HepG2 (cell line): ENCODE data around the gene CTIF. TPM values are rescaled to one million over a fixed set of nuclear protein-coding genes. Genes with fewer than 3 reads are reported as not detected.

Experiments
- ATF5 ChIP-seq: sonication (generic); formaldehyde crosslinking; IDR thresholded peaks from 2 replicates; pipeline ENCODE4 v1.4.0; 2020; ENCODE audit warnings: mild to moderate bottlenecking, low read depth, missing genetic modification reagents
- KLF16 ChIP-seq, 2 experiments: sonication (generic) in 1 of 2; formaldehyde crosslinking in 1 of 2; IDR thresholded peaks; 2 replicates each; pipeline versions ENCODE4 v1.6.1 to v1.8.0; 2016 to 2023; ENCODE audit warnings: missing genetic modification reagents in 2 of 2, missing compliant biosample characterization in 1 of 2
- PITX1 ChIP-seq: sonication (generic); formaldehyde crosslinking; IDR thresholded peaks from 2 replicates; pipeline ENCODE4 v1.5.1; 2020; ENCODE audit warnings: mild to moderate bottlenecking, missing genetic modification reagents
- SIX4 ChIP-seq: sonication (generic); formaldehyde crosslinking; IDR thresholded peaks from 2 replicates; pipeline ENCODE4 v1.4.0; 2020; ENCODE audit warnings: missing genetic modification reagents
- SMYD3 ChIP-seq: sonication (generic); formaldehyde crosslinking; IDR thresholded peaks from 2 replicates; pipeline ENCODE4 v1.8.1; 2023; ENCODE audit warnings: mild to moderate bottlenecking, missing genetic modification reagents
- SNAI1 ChIP-seq: sonication (generic); formaldehyde crosslinking; IDR thresholded peaks from 2 replicates; pipeline ENCODE4 v1.5.0; 2020; ENCODE audit warnings: mild to moderate bottlenecking, missing genetic modification reagents, borderline replicate concordance
- TBL1XR1 ChIP-seq: fragments of 150-350 bp; IDR thresholded peaks from 2 replicates; pipeline ENCODE4 v1.6.1; 2014; ENCODE audit warnings: borderline replicate concordance, low read length; ENCODE audit not compliant: partially characterized antibody
- YEATS2 ChIP-seq: sonication (generic); formaldehyde crosslinking; IDR thresholded peaks from 2 replicates; pipeline ENCODE4 v1.4.0; 2020; ENCODE audit warnings: missing genetic modification reagents, borderline replicate concordance
- ZNF776 ChIP-seq: sonication (generic); formaldehyde crosslinking; IDR thresholded peaks from 2 replicates; pipeline ENCODE4 v1.4.0; 2020; ENCODE audit warnings: mild to moderate bottlenecking, missing genetic modification reagents
- ZUFSP ChIP-seq: sonication (generic); formaldehyde crosslinking; IDR thresholded peaks from 2 replicates; pipeline ENCODE4 v1.9.0; 2021; ENCODE audit warnings: missing genetic modification reagents, mild to moderate bottlenecking, borderline replicate concordance
- polyA plus RNA-seq, 8 experiments: library from polyadenylated mRNA; depleted of rRNA in 3 of 8; stranded (reverse) in 7 of 8; unstranded in 1 of 8; fragments of >200 nt; fragmentation: Illumina TruSeq in 4 of 8; extraction: Trizol in 4 of 8; gene quantifications; 2 replicates each; pipeline versions ENCODE4 v1.2.1 to v1.2.3, GENCODE V29; 2011 to 2016; ENCODE audit warnings: low read depth in 4 of 8, missing spikeins in 1 of 8, mixed read lengths in 1 of 8; ENCODE audit not compliant: insufficient read depth in 1 of 8
- total RNA-seq, 5 experiments: library from RNA; depleted of rRNA; stranded (reverse); fragments of >200 nt; fragmentation: Illumina TruSeq; extraction: Trizol; gene quantifications; 2 replicates each; pipeline ENCODE4 v1.2.3, GENCODE V29; 2016; ENCODE audit warnings: low read depth in 1 of 5
- TF ChIP-seq, protein P1 (sequence below): sonication (generic); formaldehyde crosslinking; IDR thresholded peaks from 2 replicates; pipeline ENCODE4 v1.4.0; 2020; ENCODE audit warnings: mild to moderate bottlenecking, missing genetic modification reagents
- TF ChIP-seq, protein P2 (sequence below): sonication (generic); formaldehyde crosslinking; IDR thresholded peaks from 2 replicates; pipeline ENCODE4 v1.8.0; 2023; ENCODE audit warnings: mild to moderate bottlenecking, missing genetic modification reagents

Gene CTIF
- total and polyA plus RNA-seq, 2 of the 13 experiments (the other 11 are each of a cell fraction or from before 2014, with no cell fraction given) = 18.2 to 28.0 TPM

DNA sequence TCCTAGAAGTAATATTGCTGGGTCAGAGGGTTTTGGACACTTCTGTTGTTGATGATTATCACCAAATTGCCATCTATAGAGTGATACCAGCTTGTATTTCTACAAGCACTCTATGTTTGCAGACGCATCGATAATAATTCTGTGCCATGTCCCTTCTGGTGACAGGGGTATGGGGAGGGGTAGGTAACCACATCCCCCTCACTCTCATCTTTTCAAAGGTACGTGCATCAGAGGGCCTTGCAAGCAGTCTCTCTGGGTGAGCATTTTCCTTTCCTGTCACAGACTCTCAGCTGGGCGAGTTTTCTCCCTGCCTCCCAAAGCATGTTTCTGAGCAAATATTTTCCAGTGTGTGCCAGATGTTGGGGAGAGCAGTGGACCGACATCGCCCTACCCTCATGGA is 314.0 kb downstream of the CTIF start (continued):
- TF ChIP-seq, protein P1, sequence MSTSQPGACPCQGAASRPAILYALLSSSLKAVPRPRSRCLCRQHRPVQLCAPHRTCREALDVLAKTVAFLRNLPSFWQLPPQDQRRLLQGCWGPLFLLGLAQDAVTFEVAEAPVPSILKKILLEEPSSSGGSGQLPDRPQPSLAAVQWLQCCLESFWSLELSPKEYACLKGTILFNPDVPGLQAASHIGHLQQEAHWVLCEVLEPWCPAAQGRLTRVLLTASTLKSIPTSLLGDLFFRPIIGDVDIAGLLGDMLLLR (CRISPR knock-in tag) = no peak
- TF ChIP-seq SNAI1 (CRISPR knock-in tag) (no peak), SIX4 (no peak), YEATS2 (CRISPR knock-in tag) (no peak), ZNF776 (CRISPR knock-in tag) (no peak), ATF5 (no peak), KLF16 (CRISPR knock-in tag; IDR thresholded peaks at IDR 0.05) (no peak), PITX1 (CRISPR knock-in tag) (no peak), SMYD3 (CRISPR knock-in tag) (no peak), TBL1XR1 (no peak), ZUFSP (CRISPR knock-in tag) (no peak)
- TF ChIP-seq, protein P2, sequence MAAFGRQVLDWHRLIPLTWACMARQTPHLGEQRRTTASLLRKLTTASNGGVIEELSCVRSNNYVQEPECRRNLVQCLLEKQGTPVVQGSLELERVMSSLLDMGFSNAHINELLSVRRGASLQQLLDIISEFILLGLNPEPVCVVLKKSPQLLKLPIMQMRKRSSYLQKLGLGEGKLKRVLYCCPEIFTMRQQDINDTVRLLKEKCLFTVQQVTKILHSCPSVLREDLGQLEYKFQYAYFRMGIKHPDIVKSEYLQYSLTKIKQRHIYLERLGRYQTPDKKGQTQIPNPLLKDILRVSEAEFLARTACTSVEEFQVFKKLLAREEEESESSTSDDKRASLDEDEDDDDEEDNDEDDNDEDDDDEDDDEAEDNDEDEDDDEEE = no peak
- TF ChIP-seq, all 625 proteins: peak for 0
